ENCODE data around the gene RUBCNL.

RUBCNL gene

GRCh38 chr13:46318986-46319385 is 68.1 kb downstream of the RUBCNL start:
- no peak overlapping the region for H3K4me3 ChIP-seq (ENCODE audit: low read length)
- TF ChIP-seq CTCF (conservative IDR thresholded peaks at IDR 0.05; ENCODE audit: low read depth, low read length), result no peak
- no peak for DNase-seq (ENCODE audit: low read depth)

- DNase-seq (ENCODE audit: low read depth), result no peak
- H3K4me3 ChIP-seq (ENCODE audit: low read length), result no peak overlapping the region
- TF ChIP-seq CTCF (conservative IDR thresholded peaks at IDR 0.05; ENCODE audit: low read depth, low read length), result peak; percentile 11
These were observed 69.9 kb downstream of the RUBCNL start for GRCh38 chr13:46317120-46317519.

- TF ChIP-seq CTCF (conservative IDR thresholded peaks at IDR 0.05; ENCODE audit: low read depth, low read length), result no peak
- H3K4me3 ChIP-seq (ENCODE audit: low read length), result no peak overlapping the region
- DNase-seq (ENCODE audit: low read depth), result no peak
These were observed 71.5 kb downstream of the RUBCNL start for GRCh38 chr13:46315491-46316075.

GRCh38 chr13:46315036-46315435 is 72.0 kb downstream of the RUBCNL start:
- no peak for DNase-seq (ENCODE audit: low read depth)
- TF ChIP-seq CTCF (conservative IDR thresholded peaks at IDR 0.05; ENCODE audit: low read depth, low read length), result no peak
- no peak overlapping the region for H3K4me3 ChIP-seq (ENCODE audit: low read length)

GRCh38 chr13:46314587-46314986 is 72.5 kb downstream of the RUBCNL start:
- DNase-seq (ENCODE audit: low read depth), result no peak
- H3K4me3 ChIP-seq (ENCODE audit: low read length), result no peak overlapping the region
- no peak for TF ChIP-seq CTCF (conservative IDR thresholded peaks at IDR 0.05; ENCODE audit: low read depth, low read length)

- no peak for DNase-seq (ENCODE audit: low read depth)
- TF ChIP-seq CTCF (conservative IDR thresholded peaks at IDR 0.05; ENCODE audit: low read depth, low read length), result no peak
- H3K4me3 ChIP-seq (ENCODE audit: low read length), result no peak overlapping the region
These were observed 73.4 kb downstream of the RUBCNL start for GRCh38 chr13:46313432-46314257.

GRCh38 chr13:46313024-46313423 is 74.0 kb downstream of the RUBCNL start:
- H3K4me3 ChIP-seq (ENCODE audit: low read length), result no peak overlapping the region
- no peak for DNase-seq (ENCODE audit: low read depth)
- TF ChIP-seq CTCF (conservative IDR thresholded peaks at IDR 0.05; ENCODE audit: low read depth, low read length), result no peak

All from retinal pigment epithelial cell (primary cell).